AG09319 (cell line): ENCODE results near the gene HERC6.
A peak's percentile ranks its signal among the peaks of the same experiment; 100 is the strongest.
"Not testable (repeated sequence)": the region's sequence is repeated elsewhere in the genome, so short reads cannot be mapped to it uniquely, and the experiment has no call there.

Experiments
- DNase-seq: peaks from one replicate; pipeline ENCODE4 v3.0.0-alpha.2; 2010; ENCODE audit warnings: low read depth; ENCODE audit errors: extremely low read depth
- TF ChIP-seq, protein P1 (sequence below): IDR thresholded peaks from 2 replicates; pipeline ENCODE4 v1.5.1; 2011; ENCODE audit warnings: low read depth, mild to moderate bottlenecking, inconsistent platforms, low read length, moderate library complexity

Gene HERC6

GRCh38 chr4:88352062-88352740 lies 26.5 kb upstream of the HERC6 start:
- TF ChIP-seq, protein P1, sequence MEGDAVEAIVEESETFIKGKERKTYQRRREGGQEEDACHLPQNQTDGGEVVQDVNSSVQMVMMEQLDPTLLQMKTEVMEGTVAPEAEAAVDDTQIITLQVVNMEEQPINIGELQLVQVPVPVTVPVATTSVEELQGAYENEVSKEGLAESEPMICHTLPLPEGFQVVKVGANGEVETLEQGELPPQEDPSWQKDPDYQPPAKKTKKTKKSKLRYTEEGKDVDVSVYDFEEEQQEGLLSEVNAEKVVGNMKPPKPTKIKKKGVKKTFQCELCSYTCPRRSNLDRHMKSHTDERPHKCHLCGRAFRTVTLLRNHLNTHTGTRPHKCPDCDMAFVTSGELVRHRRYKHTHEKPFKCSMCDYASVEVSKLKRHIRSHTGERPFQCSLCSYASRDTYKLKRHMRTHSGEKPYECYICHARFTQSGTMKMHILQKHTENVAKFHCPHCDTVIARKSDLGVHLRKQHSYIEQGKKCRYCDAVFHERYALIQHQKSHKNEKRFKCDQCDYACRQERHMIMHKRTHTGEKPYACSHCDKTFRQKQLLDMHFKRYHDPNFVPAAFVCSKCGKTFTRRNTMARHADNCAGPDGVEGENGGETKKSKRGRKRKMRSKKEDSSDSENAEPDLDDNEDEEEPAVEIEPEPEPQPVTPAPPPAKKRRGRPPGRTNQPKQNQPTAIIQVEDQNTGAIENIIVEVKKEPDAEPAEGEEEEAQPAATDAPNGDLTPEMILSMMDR: no peak
- peak; percentile 20 for DNase-seq

- DNase-seq: no peak
- TF ChIP-seq, protein P1: no peak
Observed at GRCh38 chr4:88353324-88353723, 25.3 kb upstream of the HERC6 start.

DNA sequence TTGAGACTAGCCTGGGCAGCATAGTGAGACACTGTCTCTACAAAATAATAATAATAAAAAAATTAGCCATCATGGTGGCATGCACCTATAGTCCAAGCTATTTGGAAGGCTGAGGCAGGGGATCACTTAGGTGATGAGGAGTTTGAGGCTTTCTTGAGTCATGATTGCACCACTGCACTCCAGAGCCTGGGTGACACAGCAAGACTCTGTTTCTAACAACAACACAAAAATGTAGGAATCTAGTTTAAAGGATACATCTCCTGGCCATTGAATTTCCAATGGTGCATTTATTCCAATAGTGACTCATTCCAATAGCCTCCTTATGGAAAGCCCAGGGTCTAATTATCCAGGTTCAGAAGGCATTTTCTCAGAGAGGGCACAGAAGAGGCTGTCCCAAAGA lies 21.9 kb upstream of the HERC6 start:
- DNase-seq: no peak
- TF ChIP-seq, protein P1: no peak

- no peak for DNase-seq
- TF ChIP-seq, protein P1: no peak
Observed at GRCh38 chr4:88357262-88357661, 21.4 kb upstream of the HERC6 start.

DNA sequence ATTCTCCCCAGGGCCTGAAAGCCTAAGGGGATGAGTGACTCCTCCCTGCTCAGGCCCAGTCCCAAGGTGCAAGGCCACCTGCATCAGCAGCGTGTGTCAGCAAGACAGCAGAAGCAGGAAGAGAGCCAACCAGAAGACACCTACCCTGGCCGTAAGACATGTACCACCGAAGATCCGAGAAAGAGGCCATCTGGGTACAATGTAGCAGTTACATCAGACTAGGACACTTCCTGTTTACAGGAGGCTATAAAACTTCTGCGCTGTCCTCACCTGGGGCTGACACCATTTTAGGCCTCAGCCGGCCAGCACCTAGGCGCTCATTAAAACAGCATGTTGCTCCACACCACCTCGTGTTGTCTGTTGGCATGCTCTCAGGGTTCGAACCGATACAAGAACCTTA lies 19.1 kb upstream of the HERC6 start:
- TF ChIP-seq, protein P1: no peak
- no peak for DNase-seq

DNA sequence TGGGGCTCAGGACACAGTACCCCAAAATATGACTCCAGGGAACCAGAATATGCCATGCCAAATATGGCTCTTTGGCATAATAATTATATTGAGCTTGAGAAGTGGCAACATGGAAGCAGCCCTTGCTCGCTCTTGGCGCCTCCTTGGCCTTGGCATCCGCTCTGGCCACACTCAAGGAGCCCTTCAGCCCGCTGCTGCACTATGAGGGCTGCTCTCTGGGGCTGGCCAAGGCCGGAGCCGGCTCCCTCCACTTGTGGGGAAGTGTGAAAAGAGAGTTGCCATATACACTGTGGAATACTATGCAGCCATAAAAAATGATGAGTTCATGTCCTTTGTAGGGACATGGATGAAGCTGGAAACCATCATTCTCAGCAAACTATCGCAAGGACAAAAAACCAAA lies 18.4 kb upstream of the HERC6 start:
- no peak for DNase-seq
- TF ChIP-seq, protein P1: no peak

DNA sequence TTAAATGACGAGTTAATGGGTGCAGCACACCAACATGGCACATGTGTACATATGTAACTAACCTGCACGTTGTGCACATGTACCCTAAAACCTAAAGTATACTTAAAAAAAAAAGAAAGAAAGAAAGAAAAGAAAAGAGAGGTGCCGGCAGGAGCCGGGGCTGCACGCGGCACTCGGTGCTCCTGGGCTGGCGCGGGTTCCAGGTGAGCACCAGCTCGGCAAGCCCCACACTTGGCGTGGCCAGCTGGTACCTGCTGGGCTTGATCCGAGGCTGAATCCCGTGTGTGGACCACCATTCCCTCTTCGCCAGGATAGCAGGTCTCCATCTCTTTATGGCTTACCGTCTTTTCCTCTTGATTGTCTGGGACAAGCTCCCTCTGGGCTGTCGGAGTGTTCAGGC lies 17.9 kb upstream of the HERC6 start:
- no peak for DNase-seq
- TF ChIP-seq, protein P1: no peak

GRCh38 chr4:88361217-88361773 lies 17.4 kb upstream of the HERC6 start:
- not testable (repeated sequence) for DNase-seq
